HG03571 (cell line): Measurements from ENCODE around the gene MTR.

ENCODE experiments used
- ATAC-seq: cut with Tn5 transposase; IDR thresholded peaks from one replicate; pipeline ENCODE4 v1.9.1; 2021; ENCODE audit not compliant: unreplicated experiment

MTR gene

DNA sequence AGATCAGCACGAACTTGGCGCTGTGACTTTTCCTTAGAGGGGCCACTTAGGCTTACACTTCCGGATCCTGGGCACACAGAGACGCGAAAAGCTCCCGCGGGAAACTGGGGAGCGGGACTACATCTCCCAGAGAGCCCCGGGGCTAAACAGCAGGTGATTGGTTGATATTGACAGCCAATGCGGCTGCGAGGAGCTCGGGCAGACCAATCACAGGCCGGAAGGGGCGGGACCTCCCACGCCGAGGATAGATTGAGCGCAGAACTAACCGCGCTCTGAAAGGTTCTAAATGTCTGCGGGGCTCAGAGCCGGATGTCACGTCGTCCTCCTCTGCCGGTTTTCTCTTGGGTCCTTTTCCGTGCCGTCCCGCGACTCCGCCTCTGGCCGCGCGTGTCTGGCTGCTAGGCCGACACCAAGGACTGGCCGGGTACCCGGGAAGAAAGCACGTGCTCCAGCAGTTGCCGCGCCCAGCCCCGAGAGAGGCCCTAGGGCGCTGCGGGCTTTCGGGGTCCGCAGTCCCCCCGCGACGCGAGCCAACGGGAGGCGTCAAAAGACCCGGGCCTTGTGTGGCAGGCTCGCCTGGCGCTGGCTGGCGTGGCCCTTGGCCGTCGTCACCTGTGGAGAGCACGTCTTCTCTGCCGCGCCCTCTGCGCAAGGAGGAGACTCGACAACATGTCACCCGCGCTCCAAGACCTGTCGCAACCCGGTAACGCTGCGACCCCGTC is at the start of gene MTR:
Gene MTR (plus strand): TSS at position 258 of the 722 bp plus-strand sequence. CDS start 412 bp downstream, at position 670.
- peak; percentile 98 for ATAC-seq

DNA sequence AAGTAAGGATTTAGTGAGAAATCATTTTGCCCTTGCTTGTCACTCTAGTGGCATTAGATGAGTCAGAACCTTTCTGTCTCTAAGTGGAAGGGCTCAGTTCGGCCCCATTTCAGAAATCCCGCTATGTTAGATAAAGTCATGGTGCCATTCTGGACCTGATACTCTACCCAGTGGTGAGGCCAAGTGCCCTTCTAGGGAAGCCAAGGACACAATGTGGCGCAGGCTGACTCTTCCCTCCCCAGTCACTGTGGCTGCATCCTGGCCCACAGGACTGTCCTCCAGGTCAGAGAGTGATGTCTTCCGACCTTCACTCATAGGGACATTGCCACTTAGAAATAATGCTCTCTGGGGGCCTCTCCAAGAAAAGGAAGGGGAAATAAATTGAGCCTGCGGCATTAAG is 48.3 kb upstream of the MTR start:
- no peak for ATAC-seq

DNA sequence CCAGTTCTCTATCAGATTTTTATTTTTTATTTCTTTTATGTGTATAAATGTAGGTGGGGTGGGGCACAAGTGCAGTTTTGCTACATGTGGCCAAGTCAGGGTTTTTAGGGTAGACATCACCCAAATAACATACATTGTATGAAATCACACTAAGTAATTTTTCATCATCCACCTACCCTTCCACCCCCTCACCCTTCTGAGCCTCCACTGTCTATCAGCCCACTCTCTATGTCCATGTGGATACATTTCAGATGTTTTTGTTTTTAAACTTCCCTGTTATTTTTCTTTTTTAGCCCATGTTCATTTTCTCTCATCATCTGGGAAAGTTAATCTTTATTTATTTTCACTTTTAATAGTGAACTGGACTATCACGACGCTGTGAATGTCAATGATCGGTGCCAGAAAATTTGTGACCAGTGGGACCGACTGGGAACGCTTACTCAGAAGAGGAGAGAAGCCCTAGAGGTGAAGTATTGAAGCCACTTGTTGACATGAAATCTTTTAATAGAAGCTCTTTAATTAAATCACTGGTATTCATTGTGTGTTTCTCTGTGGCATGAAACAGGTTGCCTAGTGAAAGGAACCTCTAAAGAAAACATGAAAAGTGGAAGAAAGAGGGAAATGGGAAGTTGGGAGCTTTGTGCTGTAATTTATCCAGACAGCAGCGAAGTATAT is 47.6 kb upstream of the MTR start:
- ATAC-seq: no peak

DNA sequence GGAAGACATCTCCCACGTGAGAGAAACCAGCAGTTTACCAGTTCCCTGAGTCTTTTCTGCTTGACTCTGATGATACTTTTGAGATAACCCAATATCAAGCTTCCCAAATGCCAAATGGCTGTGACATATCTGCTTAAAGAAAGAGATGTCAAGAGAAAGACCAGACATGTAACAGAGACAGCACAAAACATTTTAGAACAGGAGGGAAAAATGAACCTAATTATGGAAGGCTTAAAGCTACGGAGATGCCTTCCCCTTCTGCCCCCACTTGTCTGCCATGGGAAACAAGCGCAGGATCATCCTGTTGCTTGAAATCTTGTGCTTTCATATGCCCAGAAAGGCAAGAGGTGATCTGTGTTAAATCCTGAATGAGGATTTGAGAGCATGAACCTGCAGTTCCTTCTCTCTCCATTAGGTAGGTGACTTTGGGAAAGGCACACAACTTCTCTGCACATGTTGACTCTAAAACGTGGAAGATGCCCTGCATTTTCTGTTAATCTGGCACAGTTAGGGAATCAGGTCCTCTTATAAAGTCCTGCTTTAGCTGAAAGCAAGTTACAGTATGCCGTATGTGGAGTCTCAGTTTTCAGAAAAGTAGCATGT is 46.7 kb upstream of the MTR start:
- ATAC-seq: no peak

DNA sequence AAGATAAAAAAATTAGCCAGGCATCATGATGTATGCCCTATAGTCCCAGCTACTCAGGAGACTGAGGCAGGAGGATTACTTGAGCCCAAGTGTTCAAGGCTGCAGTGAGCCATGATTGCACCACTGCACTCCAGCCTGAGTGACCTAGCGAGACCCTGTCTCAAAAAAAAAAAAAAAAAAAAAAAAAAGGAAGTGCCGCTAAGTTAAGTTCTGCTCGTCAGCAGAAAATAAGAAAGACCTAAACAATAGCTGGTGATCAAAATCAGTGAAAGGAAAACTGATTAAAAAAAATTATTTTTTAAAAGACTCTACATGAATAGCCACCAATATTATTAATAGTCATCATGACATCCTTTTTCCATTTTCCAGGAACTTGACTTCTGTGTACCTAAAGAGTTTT is 44.2 kb upstream of the MTR start:
- no peak for ATAC-seq

DNA sequence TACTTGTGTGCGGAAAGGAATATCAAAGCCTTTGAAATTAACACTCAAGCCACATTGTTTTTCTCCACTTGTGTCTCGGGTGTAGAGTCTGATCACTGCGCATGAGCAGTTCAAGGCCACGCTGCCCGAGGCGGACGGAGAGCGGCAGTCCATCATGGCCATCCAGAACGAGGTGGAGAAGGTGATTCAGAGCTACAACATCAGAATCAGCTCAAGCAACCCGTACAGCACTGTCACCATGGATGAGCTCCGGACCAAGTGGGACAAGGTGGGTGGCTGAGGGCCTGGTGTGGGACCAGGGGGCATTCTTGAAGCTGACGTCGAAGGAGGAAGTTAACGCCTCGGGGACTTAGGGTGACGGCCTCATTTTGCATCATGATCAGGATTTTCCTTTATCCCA is 43.7 kb upstream of the MTR start:
- ATAC-seq: no peak

GRCh38 chr1:236751935-236752334 is 43.2 kb upstream of the MTR start:
- ATAC-seq: no peak

DNA sequence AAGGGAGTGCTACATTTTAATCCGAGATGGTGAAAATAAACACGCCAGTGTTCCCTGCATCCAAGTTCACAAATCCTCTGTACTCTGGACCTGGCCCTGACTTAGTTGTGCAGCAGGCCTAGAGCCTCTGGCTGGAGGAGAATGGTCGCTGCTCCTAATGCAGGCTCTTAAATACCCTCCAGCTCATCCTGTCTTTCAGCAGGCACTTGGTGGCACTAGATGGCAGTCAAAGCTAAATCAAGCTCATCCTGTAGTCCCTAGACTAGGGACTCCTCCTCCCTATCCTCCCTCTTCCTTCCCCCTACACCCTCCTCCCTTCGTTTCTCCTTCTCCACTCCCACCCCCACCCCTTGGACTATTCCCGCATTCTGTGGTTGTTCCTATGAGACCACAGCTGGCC is 41.6 kb upstream of the MTR start:
- no peak for ATAC-seq

GRCh38 chr1:236753964-236754363 is 41.1 kb upstream of the MTR start:
- no peak for ATAC-seq

DNA sequence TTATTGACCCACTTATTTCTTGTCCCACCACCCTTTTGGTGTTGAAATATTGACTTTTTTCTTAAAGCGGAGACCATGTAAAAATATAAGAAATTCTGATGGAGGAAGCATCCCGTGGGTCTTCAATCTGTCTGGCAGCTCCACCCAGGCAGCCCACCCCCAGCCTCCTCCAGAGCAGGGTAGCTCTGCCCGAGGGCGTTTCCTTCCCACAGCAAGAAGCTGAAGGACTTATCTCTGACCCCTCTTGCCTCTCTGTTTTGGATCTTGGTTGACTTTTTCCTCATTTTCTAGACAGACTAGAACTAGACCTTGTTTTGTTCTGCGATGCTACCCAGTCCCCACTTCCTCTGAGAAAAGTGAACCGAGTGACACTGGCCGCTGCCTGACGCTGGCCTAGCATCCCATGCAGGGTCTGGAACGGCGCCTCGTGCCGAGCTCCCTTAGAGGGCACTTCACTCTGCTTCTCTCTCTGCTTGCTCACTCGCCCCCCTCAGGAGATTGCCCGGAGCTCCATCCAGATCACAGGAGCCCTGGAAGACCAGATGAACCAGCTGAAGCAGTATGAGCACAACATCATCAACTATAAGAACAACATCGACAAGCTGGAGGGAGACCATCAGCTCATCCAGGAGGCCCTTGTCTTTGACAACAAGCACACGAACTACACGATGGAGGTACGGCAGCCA is 40.4 kb upstream of the MTR start:
- no peak for ATAC-seq

DNA sequence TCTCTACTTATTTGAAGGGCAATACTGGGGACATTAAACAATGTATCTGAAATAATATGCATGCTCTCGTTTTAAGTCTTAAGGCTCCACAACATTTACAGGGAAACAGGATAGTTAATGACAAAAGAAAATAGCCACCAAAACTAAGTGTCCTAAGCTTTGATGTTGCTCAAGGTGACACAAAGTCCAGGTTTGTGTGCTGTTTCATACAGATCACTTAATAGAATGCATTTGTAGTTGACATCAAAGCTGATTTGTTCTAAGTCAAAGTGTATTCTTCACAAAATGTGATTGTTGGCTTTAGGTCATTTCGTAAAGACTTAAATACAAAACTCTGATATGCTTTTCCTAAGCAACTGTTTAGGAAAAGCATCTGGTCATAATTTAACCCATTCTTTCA is 37.5 kb upstream of the MTR start:
- no peak for ATAC-seq

- no peak for ATAC-seq
Measured at GRCh38 chr1:236759252-236759859, 35.7 kb upstream of the MTR start.

DNA sequence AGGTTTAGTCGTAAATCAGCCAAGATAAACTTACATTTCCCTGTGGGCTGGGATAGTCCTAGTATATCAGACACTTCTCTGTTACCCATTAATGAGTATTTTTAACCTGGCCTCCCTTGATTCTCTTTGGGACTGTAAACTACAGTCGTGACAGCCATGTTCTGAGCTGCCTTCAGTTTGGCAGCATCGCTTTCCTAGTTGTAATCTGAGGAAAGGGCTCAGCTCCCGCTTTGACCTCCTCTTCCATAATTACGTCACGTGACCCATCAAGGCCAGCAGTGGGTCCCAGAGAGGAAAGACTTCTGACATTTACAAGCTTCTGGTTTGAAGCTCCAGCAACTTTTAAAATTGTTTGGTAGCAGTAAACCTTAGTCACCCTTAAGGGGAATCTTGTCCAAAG is 34.6 kb upstream of the MTR start:
- ATAC-seq: no peak

GRCh38 chr1:236760986-236761385 is 34.1 kb upstream of the MTR start:
- no peak for ATAC-seq

GRCh38 chr1:236761397-236762132 is 33.5 kb upstream of the MTR start:
- ATAC-seq: no peak

- no peak for ATAC-seq
Measured at GRCh38 chr1:236762410-236762809, 32.7 kb upstream of the MTR start.

DNA sequence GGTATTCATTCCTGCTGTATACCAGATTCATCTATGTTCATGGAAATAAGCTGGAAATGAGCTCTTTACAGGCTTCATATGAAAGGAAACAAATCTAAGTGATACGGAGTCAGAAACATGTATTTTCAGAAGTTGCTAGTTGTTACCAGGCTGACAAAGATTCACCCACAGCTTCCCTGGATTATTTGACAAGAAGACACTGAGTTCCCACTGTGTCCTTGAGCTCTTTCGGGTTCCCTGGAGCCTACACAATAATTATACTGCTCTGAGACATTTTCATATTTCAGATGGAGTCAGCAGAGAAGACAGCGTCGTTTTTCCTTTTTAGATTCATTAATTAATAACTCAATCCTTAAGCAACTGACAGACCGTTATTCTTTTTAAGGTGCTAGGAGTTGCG is 29.3 kb upstream of the MTR start:
- ATAC-seq: no peak

DNA sequence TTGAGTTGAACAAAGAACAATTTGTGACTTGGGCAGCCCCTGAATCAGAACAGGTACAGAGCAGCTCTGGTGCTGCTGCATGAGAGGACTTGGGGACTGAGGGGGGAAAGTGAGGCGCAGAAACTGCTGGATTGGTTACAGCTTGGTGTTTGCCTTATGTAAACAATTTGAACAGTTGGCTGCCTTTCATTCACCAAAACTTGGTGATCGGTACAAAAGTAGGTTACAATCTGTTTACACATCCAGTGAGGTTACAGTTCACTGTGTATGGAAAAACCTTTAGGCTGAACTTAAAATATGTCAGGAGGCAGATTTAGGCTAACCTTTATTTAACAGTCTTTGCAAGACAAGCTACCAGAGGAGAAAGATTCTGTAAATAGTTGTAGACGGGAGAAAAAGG is 28.6 kb upstream of the MTR start:
- ATAC-seq: no peak

DNA sequence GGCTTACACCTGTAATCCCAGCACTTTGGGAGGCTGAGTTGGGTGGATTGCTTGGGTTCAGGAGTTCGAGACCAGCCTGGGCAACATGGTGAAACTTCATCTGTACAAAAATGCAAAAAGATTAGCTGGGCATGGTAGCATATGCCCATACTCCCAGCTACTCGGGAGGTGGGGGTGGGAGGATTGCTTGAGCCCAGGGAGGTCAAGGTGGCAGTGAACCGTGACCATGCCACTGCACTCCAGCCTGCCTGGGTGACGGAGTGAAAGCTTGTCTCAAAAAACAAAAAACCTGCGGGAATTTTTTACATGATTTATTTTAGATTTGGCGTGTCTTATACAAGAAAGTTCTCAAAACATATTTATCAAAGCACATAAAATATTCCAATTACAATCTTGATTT is 27.8 kb upstream of the MTR start:
- no peak for ATAC-seq

GRCh38 chr1:236768601-236769000 is 26.5 kb upstream of the MTR start:
- no peak for ATAC-seq

- no peak for ATAC-seq
Measured at GRCh38 chr1:236773919-236774318, 21.2 kb upstream of the MTR start.
